ENCODE results near the gene UBE2L3. TPM values are rescaled to one million over a fixed set of nuclear protein-coding genes. Genes with fewer than 3 reads are reported as not detected.
A peak's percentile ranks its signal among the peaks of the same experiment; 100 is the strongest.
"Not testable (repeated sequence)": the region's sequence is repeated elsewhere in the genome, so short reads cannot be mapped to it uniquely, and the experiment has no call there.

UBE2L3 gene
- total and polyA plus RNA-seq, 3 experiments from 2014 or later = 74.3 to 109 (median 80.2) TPM

DNA sequence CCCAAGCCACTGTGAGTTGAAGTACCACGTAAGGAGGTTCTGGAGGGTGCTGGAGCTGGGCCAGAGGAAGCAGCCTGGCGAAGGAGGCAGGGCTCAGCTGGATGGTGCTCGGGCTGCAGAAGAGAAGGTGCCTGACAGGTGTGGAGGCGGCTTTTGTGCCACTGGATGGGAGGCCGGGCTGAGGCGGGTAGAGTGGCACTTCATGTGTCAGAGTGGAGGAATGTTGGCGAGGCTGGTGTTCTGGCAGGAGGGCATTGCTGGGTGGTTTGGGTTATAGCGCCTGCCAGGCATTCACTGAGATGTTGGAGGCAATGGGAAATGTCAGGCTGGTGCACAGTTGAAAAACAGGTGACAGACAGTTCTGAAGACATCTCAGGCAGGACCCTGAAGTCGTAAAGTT lies 24.2 kb downstream of the UBE2L3 start:
- peak overlapping the region in 5 of 8 donors; percentile 35 to 90 (median 72) for H3K27ac Mint-ChIP-seq
- Histone ChIP-seq H3K27ac (ENCODE audit: low read depth, low read length) (no peak overlapping the region), H3K4me3 (ENCODE audit: low read length) (no peak overlapping the region), H3K4me1 (ENCODE audit: insufficient read depth, low read length) (peaks cover 41% of the 10 kb centered on the region), H3K27me3 (ENCODE audit: insufficient read depth, low read length, poor library complexity, severe bottlenecking) (no peaks in the 10 kb centered on the region), H3K36me3 (ENCODE audit: insufficient read depth, low read length) (peaks cover 37% of the 10 kb centered on the region), H3K9me3 (ENCODE audit: low read length) (no peaks in the 10 kb centered on the region)
- H3K4me3 Mint-ChIP-seq = peak overlapping the region in 1 of 7 donors; percentile 68
- ChIA-PET CTCF (interaction anchor here (1.0 kb wide), 1 partner anchor 12 kb away, joined by 3 read pairs; no protein-coding TSS in a partner anchor), POLR2A (no interaction called here)
- no peaks in the 10 kb centered on the region for H3K27me3 Mint-ChIP-seq
- peaks cover 62 to 86% (median 72%) of the 10 kb centered on the region in 3 donors for H3K4me1 Mint-ChIP-seq
- peaks cover 0 to 67% (median 20%) of the 10 kb centered on the region in 3 donors for H3K36me3 Mint-ChIP-seq
- H3K9me3 Mint-ChIP-seq = no peaks in the 10 kb centered on the region
- no peak for DNase-seq

GRCh38 chr22:21592422-21592821 lies 24.9 kb downstream of the UBE2L3 start:
- Mint-ChIP-seq H3K27me3 (no peaks in the 10 kb centered on the region), H3K36me3 (peaks cover 0 to 68% (median 20%) of the 10 kb centered on the region in 3 donors), H3K4me3 (peak overlapping the region in 1 of 7 donors; percentile 63), H3K27ac (peak overlapping the region in 4 of 8 donors; percentile 29 to 78 (median 52)), H3K4me1 (peaks cover 61 to 82% (median 69%) of the 10 kb centered on the region in 3 donors), H3K9me3 (no peaks in the 10 kb centered on the region)
- Histone ChIP-seq H3K27ac (ENCODE audit: low read depth, low read length) (no peak overlapping the region), H3K9me3 (ENCODE audit: low read length) (no peaks in the 10 kb centered on the region), H3K36me3 (ENCODE audit: insufficient read depth, low read length) (peaks cover 37% of the 10 kb centered on the region), H3K4me1 (ENCODE audit: insufficient read depth, low read length) (peaks cover 38% of the 10 kb centered on the region), H3K4me3 (ENCODE audit: low read length) (no peak overlapping the region), H3K27me3 (ENCODE audit: insufficient read depth, low read length, poor library complexity, severe bottlenecking) (no peaks in the 10 kb centered on the region)
- no peak for DNase-seq
- CTCF ChIA-PET = interaction anchor here (1.0 kb wide), 1 partner anchor 13 kb away, joined by 3 read pairs; no protein-coding TSS in a partner anchor
- POLR2A ChIA-PET = no interaction called here

DNA sequence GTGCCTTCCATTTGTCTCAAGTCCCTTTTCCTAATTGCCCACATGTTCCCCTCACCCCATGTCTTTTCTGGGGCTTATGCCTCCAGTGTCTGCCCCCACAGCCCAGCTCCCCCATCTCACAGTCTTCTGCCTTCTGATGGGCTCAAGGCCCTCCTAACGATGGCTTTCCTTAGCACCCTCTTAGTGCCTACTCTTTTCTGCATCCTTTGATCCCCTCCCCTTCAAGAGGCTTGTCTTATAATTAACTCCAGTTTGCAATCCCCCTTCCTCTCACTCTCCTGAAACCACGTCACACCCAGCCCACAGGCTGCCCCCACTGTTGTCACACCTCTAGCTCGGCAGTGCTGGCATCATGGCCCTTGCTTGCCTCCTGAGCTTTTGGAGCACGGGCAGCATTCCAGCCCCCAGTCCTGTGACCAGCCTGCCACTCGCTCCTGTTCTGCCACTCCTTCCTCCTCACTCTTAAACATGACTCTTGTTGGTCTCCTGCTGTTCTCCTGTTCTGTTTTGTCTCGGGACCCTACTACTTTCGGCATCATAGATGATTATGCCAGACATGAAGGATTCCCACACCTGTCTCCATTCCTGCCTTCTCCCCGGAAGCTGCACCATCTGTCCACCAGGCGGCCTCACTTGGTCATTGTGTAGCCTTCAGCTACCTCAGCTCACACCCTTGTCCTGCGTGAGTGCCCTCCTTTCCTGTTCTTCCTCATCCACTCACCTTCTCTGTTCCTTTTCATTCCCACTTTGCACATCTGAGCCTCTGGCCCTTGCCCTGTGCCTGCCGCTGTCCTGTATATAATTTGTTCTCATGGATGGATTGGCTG lies 26.1 kb downstream of the UBE2L3 start:
- Mint-ChIP-seq H3K27me3 (no peaks in the 10 kb centered on the region), H3K4me1 (peaks cover 56 to 78% (median 65%) of the 10 kb centered on the region in 3 donors), H3K4me3 (peak overlapping the region in 1 of 7 donors; percentile 63), H3K9me3 (no peaks in the 10 kb centered on the region), H3K36me3 (peaks cover 0 to 64% (median 18%) of the 10 kb centered on the region in 3 donors), H3K27ac (peak overlapping the region in 7 of 8 donors; percentile 33 to 78 (median 57))
- peaks cover 37% of the 10 kb centered on the region for H3K36me3 ChIP-seq (ENCODE audit: insufficient read depth, low read length)
- ChIA-PET CTCF (no interaction called here), POLR2A (no interaction called here)
- peaks cover 29% of the 10 kb centered on the region for H3K4me1 ChIP-seq (ENCODE audit: insufficient read depth, low read length)
- H3K4me3 ChIP-seq (ENCODE audit: low read length) = no peak overlapping the region
- DNase-seq = no peak
- H3K27ac ChIP-seq (ENCODE audit: low read depth, low read length) = no peak overlapping the region
- H3K9me3 ChIP-seq (ENCODE audit: low read length) = no peaks in the 10 kb centered on the region
- no peaks in the 10 kb centered on the region for H3K27me3 ChIP-seq (ENCODE audit: insufficient read depth, low read length, poor library complexity, severe bottlenecking)

- ChIA-PET POLR2A (no interaction called here), CTCF (no interaction called here)
- H3K27ac ChIP-seq (ENCODE audit: low read depth, low read length) = no peak overlapping the region
- H3K27ac Mint-ChIP-seq = peak overlapping the region in 4 of 8 donors; percentile 17 to 59 (median 46)
- H3K9me3 Mint-ChIP-seq = no peaks in the 10 kb centered on the region
- no peak overlapping the region for H3K4me3 ChIP-seq (ENCODE audit: low read length)
- H3K36me3 ChIP-seq (ENCODE audit: insufficient read depth, low read length) = peaks cover 37% of the 10 kb centered on the region
- no peak overlapping the region for H3K4me3 Mint-ChIP-seq
- DNase-seq = no peak
- H3K9me3 ChIP-seq (ENCODE audit: low read length) = no peaks in the 10 kb centered on the region
- peaks cover 27% of the 10 kb centered on the region for H3K4me1 ChIP-seq (ENCODE audit: insufficient read depth, low read length)
- no peaks in the 10 kb centered on the region for H3K27me3 Mint-ChIP-seq
- H3K27me3 ChIP-seq (ENCODE audit: insufficient read depth, low read length, poor library complexity, severe bottlenecking) = no peaks in the 10 kb centered on the region
- peaks cover 57 to 79% (median 67%) of the 10 kb centered on the region in 3 donors for H3K4me1 Mint-ChIP-seq
- H3K36me3 Mint-ChIP-seq = peaks cover 0 to 66% (median 18%) of the 10 kb centered on the region in 3 donors
Measured at GRCh38 chr22:21594865-21595452, 27.4 kb downstream of the UBE2L3 start.

GRCh38 chr22:21596356-21597135 lies 29.0 kb downstream of the UBE2L3 start:
- DNase-seq; H3K4me3 Mint-ChIP-seq; H3K4me3 ChIP-seq (ENCODE audit: low read length); H3K9me3 Mint-ChIP-seq; H3K27me3 ChIP-seq (ENCODE audit: insufficient read depth, low read length, poor library complexity, severe bottlenecking); CTCF ChIA-PET; H3K9me3 ChIP-seq (ENCODE audit: low read length); H3K27ac ChIP-seq (ENCODE audit: low read depth, low read length); POLR2A ChIA-PET; H3K27me3 Mint-ChIP-seq: not testable (repeated sequence)
- H3K4me1 Mint-ChIP-seq = peaks cover 50 to 70% (median 56%) of the 10 kb centered on the region in 3 donors
- peaks cover 15% of the 10 kb centered on the region for H3K4me1 ChIP-seq (ENCODE audit: insufficient read depth, low read length)
- H3K36me3 ChIP-seq (ENCODE audit: insufficient read depth, low read length) = peaks cover 37% of the 10 kb centered on the region
- H3K36me3 Mint-ChIP-seq = peaks cover 0 to 61% (median 18%) of the 10 kb centered on the region in 3 donors
- peak overlapping the region in 1 of 8 donors; percentile 73 for H3K27ac Mint-ChIP-seq

DNA sequence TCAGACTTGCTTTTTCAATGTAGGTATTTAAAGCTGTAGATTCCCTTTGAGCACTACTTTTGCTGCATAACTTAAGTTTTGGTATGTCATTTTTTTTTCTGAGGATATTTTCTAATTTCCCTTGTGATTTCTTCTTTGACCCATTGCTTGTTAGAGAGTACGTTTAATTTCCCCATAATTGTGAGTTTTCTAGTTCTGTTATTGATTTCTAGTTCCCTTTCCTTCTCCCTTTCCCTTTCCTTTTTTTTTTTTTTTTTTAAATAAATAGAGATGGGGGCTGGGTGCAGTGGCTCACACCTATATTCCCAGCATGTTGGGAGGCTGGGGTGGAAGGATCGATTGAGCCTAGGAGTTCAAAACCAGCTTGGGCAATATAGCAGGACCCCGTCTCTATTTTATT lies 30.8 kb downstream of the UBE2L3 start:
- Histone ChIP-seq H3K4me3 (ENCODE audit: low read length) (no peak overlapping the region), H3K4me1 (ENCODE audit: insufficient read depth, low read length) (peaks cover 7% of the 10 kb centered on the region), H3K36me3 (ENCODE audit: insufficient read depth, low read length) (peaks cover 26% of the 10 kb centered on the region), H3K27ac (ENCODE audit: low read depth, low read length) (no peak overlapping the region), H3K27me3 (ENCODE audit: insufficient read depth, low read length, poor library complexity, severe bottlenecking) (no peaks in the 10 kb centered on the region), H3K9me3 (ENCODE audit: low read length) (no peaks in the 10 kb centered on the region)
- peak overlapping the region in 1 of 8 donors; percentile 48 for H3K27ac Mint-ChIP-seq
- H3K9me3 Mint-ChIP-seq = no peaks in the 10 kb centered on the region
- POLR2A ChIA-PET = interaction anchor here (0.6 kb wide), 1 partner anchor 9 kb away, joined by 4 read pairs; no protein-coding TSS in a partner anchor
- H3K36me3 Mint-ChIP-seq = peaks cover 0 to 54% (median 19%) of the 10 kb centered on the region in 3 donors
- H3K4me3 Mint-ChIP-seq = no peak overlapping the region
- CTCF ChIA-PET = interaction anchor here (0.7 to 0.9 kb wide), 2 partner anchors 22 to 31 kb away, joined by 3 to 5 read pairs; partner anchors contain the start of gene YDJC
- no peak for DNase-seq
- H3K4me1 Mint-ChIP-seq = peaks cover 47 to 64% (median 55%) of the 10 kb centered on the region in 3 donors
- H3K27me3 Mint-ChIP-seq = no peaks in the 10 kb centered on the region

DNA sequence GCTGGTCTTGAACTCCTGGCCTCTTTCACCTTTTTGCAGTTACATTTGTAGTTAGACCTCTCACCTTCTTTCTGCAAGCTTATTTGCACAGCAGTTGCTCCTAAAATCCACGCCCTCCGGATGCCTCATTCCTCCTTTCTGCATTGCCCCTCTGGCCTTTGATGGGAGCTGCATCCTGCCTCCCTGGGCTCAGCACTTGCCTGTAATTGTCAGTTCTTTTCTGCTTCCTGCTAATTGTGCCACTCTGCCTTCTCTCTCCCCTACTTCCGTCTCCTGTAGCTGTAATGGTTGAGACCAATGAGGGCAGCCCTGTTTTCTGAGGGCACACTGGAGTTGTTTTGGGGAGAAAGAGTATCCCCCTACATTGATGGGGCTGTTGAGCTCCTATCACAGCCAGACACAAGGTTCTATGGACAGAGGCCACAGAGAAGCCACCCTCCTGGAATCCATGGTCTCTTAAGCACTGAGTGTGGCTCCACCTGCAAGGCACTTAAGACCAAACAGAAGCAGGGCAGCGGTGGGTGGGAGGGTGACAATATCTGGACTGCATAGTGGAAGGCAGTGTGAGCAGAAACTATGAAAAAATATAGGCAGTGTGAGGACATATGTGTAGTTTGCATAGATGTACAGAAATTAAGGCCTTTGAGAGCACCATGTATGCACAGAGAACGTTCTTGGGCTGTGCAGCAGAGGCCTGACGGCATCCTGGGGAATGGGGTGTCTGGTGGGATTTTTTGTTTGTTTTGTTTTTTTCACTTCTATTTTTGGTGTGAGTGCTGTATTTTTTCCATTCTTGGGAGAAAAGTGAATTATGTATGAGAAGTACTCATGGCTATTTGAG lies 31.8 kb downstream of the UBE2L3 start:
- no peaks in the 10 kb centered on the region for H3K27me3 Mint-ChIP-seq
- H3K36me3 Mint-ChIP-seq = peaks cover 0 to 44% (median 9%) of the 10 kb centered on the region in 3 donors
- CTCF ChIA-PET = interaction anchor here (1.2 kb wide), 1 partner anchor 11 kb away, joined by 3 read pairs; no protein-coding TSS in a partner anchor
- no peaks in the 10 kb centered on the region for H3K27me3 ChIP-seq (ENCODE audit: insufficient read depth, low read length, poor library complexity, severe bottlenecking)
- no peak overlapping the region for H3K27ac ChIP-seq (ENCODE audit: low read depth, low read length)
- H3K27ac Mint-ChIP-seq = peak overlapping the region in 5 of 8 donors; percentile 16 to 90 (median 63)
- peaks cover 40 to 58% (median 45%) of the 10 kb centered on the region in 3 donors for H3K4me1 Mint-ChIP-seq
- no peak overlapping the region for H3K4me3 ChIP-seq (ENCODE audit: low read length)
- H3K4me3 Mint-ChIP-seq = peak overlapping the region in 1 of 7 donors; percentile 61
- POLR2A ChIA-PET = no interaction called here
- H3K9me3 ChIP-seq (ENCODE audit: low read length) = no peaks in the 10 kb centered on the region
- H3K4me1 ChIP-seq (ENCODE audit: insufficient read depth, low read length) = peaks cover 7% of the 10 kb centered on the region
- peaks cover 16% of the 10 kb centered on the region for H3K36me3 ChIP-seq (ENCODE audit: insufficient read depth, low read length)
- H3K9me3 Mint-ChIP-seq = no peaks in the 10 kb centered on the region
- no peak for DNase-seq

All from CD8-positive, alpha-beta memory T cell (primary cell).